Esophagus muscularis mucosa (tissue), 4 donors: ENCODE measurements around the gene DES. TPM values are rescaled to one million over a fixed set of nuclear protein-coding genes. Genes with fewer than 3 reads are reported as not detected.
A peak's percentile ranks its signal among the peaks of the same experiment; 100 is the strongest.

ENCODE experiments used
- DNase-seq: peaks from one replicate; pipeline ENCODE4 v3.0.0-alpha.2; 2017; ENCODE audit errors: extremely low spot score
- H3K27ac ChIP-seq, 4 donors: fragments of 200-600 bp; sonication (generic); replicated peaks in 1 of 4; 1 replicate in 3 of 4; 2 replicates in 1 of 4; pipeline ENCODE4 v1.5.1; 2016 to 2019; ENCODE audit warnings: mild to moderate bottlenecking in 1 of 4
- H3K27me3 ChIP-seq, 4 donors: fragments of 200-600 bp; sonication (generic); one replicate each; pipeline versions ENCODE4 v1.5.1 to v1.6.0; 2016 to 2019
- H3K36me3 ChIP-seq, 4 donors: fragments of 200-600 bp; sonication (generic); one replicate each; pipeline ENCODE4 v1.5.1; 2016 to 2019
- H3K4me1 ChIP-seq, 4 donors: fragments of 200-600 bp; sonication (generic); one replicate each; pipeline ENCODE4 v1.5.1; 2016 to 2019
- H3K4me3 ChIP-seq, 4 donors: fragments of 200-600 bp; sonication (generic); 1 replicate in 2 of 4; 2 replicates in 2 of 4; pipeline ENCODE4 v1.5.1; 2016 to 2019; ENCODE audit warnings: mild to moderate bottlenecking in 4 of 4, moderate library complexity in 1 of 4
- H3K9me3 ChIP-seq, 4 donors: fragments of 200-600 bp; sonication (generic); 1 replicate in 3 of 4; 2 replicates in 1 of 4; pipeline ENCODE4 v1.5.1; 2016 to 2019
- CTCF ChIP-seq, 3 experiments: fragments of 200-600 bp in 2 of 3; fragments of 450-650 bp in 1 of 3; sonication (generic) in 2 of 3; IDR thresholded peaks; one replicate each; pipeline ENCODE4 v1.5.1; 2017 to 2019; ENCODE audit warnings: antibody characterized with exemption in 3 of 3, mild to moderate bottlenecking in 2 of 3, moderate library complexity in 1 of 3
- EP300 ChIP-seq: sonication (generic); formaldehyde crosslinking; IDR thresholded peaks from one replicate; pipeline ENCODE4 v1.6.1; 2017; ENCODE audit warnings: antibody characterized with exemption
- POLR2A ChIP-seq: fragments of 450-650 bp; IDR thresholded peaks from one replicate; pipeline ENCODE4 v1.6.1; 2017; ENCODE audit warnings: antibody characterized with exemption, moderate library complexity, mild to moderate bottlenecking, low read depth
- POLR2AphosphoS5 ChIP-seq, 2 donors: sonication (generic); formaldehyde crosslinking; IDR thresholded peaks; one replicate each; pipeline ENCODE4 v1.6.1; 2017; ENCODE audit warnings: antibody characterized with exemption in 2 of 2
- WGBS: methylation state at CpG from one replicate; pipeline ENCODE4 v1.1.5; 2018; 5-methylcytosine and 5-hydroxymethylcytosine counted together
- intact Hi-C: fragments of 100-400 bp; cut with DNase I; formaldehyde crosslinking; loops from one replicate; pipeline ENCODE4 v1.15.1; 2023
- total RNA-seq, 4 donors: library from RNA; depleted of rRNA; stranded (reverse); fragments of >200 nt; gene quantifications; one replicate each; pipeline versions ENCODE4 v1.1.0 to v1.2.1, GENCODE V29; 2016

The DES gene
- total RNA-seq, 4 donors from 2014 or later = 19,781 to 23,770 (median 22,752) TPM

GRCh38 chr2:219439506-219439905, 21.3 kb downstream of the DES start:
- no peak for TF ChIP-seq POLR2A
- TF ChIP-seq CTCF (IDR thresholded peaks at IDR 0.05) = no peak
- no peak for TF ChIP-seq POLR2AphosphoS5 (IDR thresholded peaks at IDR 0.05)
- TF ChIP-seq EP300 = no peak
- no peaks in the 10 kb centered on the region for H3K36me3 ChIP-seq
- no peaks in the 10 kb centered on the region for H3K9me3 ChIP-seq
- H3K4me1 ChIP-seq = peaks cover 43 to 100% (median 96%) of the 10 kb centered on the region in 4 donors
- peaks cover 0 to 53% (median 0%) of the 10 kb centered on the region in 4 donors for H3K27me3 ChIP-seq
- intact Hi-C loops = no loop called here
- H3K4me3 ChIP-seq = no peak overlapping the region
- DNase-seq = no peak
- peak overlapping the region; percentile 94 to 99 (median 96) for H3K27ac ChIP-seq
- WGBS = 67% methylated on average over 6 of the region's 6 CpGs

GRCh38 chr2:219440388-219441256, 22.4 kb downstream of the DES start:
- TF ChIP-seq POLR2AphosphoS5 (IDR thresholded peaks at IDR 0.05) (peak in 1 of 2 donors; percentile 40), POLR2A (no peak)
- H3K4me1 ChIP-seq = peaks cover 36 to 100% (median 96%) of the 10 kb centered on the region in 4 donors
- WGBS = 74% methylated on average over 6 of the region's 6 CpGs
- H3K9me3 ChIP-seq = no peaks in the 10 kb centered on the region
- DNase-seq = no peak
- H3K27ac ChIP-seq = peak overlapping the region; percentile 94 to 99 (median 96)
- intact Hi-C loops = no loop called here
- H3K36me3 ChIP-seq = no peaks in the 10 kb centered on the region
- peaks cover 0 to 49% (median 0%) of the 10 kb centered on the region in 4 donors for H3K27me3 ChIP-seq
- peak overlapping the region; percentile 66 to 85 (median 76) for H3K4me3 ChIP-seq

- H3K27me3 ChIP-seq = peaks cover 0 to 42% (median 0%) of the 10 kb centered on the region in 4 donors
- whole genome bisulfite sequencing = 0% methylated on average over 8 of the region's 78 CpGs
- no peaks in the 10 kb centered on the region for H3K9me3 ChIP-seq
- H3K36me3 ChIP-seq = no peaks in the 10 kb centered on the region
- peak overlapping the region; percentile 66 to 85 (median 76) for H3K4me3 ChIP-seq
- H3K27ac ChIP-seq = peak overlapping the region; percentile 94 to 99 (median 96)
- DNase-seq = no peak
- H3K4me1 ChIP-seq = peaks cover 34 to 100% (median 96%) of the 10 kb centered on the region in 4 donors
- TF ChIP-seq EP300 = no peak
- TF ChIP-seq POLR2AphosphoS5 (IDR thresholded peaks at IDR 0.05) = peak; percentile 32 to 77
- no peak for TF ChIP-seq CTCF (IDR thresholded peaks at IDR 0.05)
- no peak for TF ChIP-seq POLR2A
- intact Hi-C loops = no loop called here
These were observed 23.5 kb downstream of the DES start for GRCh38 chr2:219441451-219442255.

GRCh38 chr2:219442256-219443015, 24.3 kb downstream of the DES start:
- no peaks in the 10 kb centered on the region for H3K36me3 ChIP-seq
- peaks cover 35 to 100% (median 96%) of the 10 kb centered on the region in 4 donors for H3K4me1 ChIP-seq
- peak overlapping the region; percentile 94 to 99 (median 96) for H3K27ac ChIP-seq
- no peaks in the 10 kb centered on the region for H3K9me3 ChIP-seq
- no peak for TF ChIP-seq POLR2A
- peak in 1 of 2 donors; percentile 22 for TF ChIP-seq POLR2AphosphoS5 (IDR thresholded peaks at IDR 0.05)
- 8% methylated on average over 23 of the region's 35 CpGs for WGBS
- H3K27me3 ChIP-seq = peaks cover 0 to 44% (median 0%) of the 10 kb centered on the region in 4 donors
- intact Hi-C loops = no loop called here
- DNase-seq = no peak
- H3K4me3 ChIP-seq = peak overlapping the region; percentile 66 to 85 (median 76)

- Histone ChIP-seq H3K4me1 (peaks cover 38 to 100% (median 98%) of the 10 kb centered on the region in 4 donors), H3K27ac (peak overlapping the region; percentile 94 to 99 (median 96)), H3K4me3 (peak overlapping the region; percentile 66 to 85 (median 76)), H3K9me3 (no peaks in the 10 kb centered on the region), H3K27me3 (peaks cover 0 to 50% (median 0%) of the 10 kb centered on the region in 4 donors), H3K36me3 (peaks cover 0 to under 1% (median 0%) of the 10 kb centered on the region in 4 donors)
- no peak for DNase-seq
- 71% methylated on average over 3 of the region's 12 CpGs for WGBS
- TF ChIP-seq CTCF (IDR thresholded peaks at IDR 0.05) = no peak
- TF ChIP-seq POLR2A = no peak
- no peak for TF ChIP-seq EP300
- TF ChIP-seq POLR2AphosphoS5 (IDR thresholded peaks at IDR 0.05) = peak in 1 of 2 donors; percentile 4
- intact Hi-C loops = no loop called here
These were observed 25.0 kb downstream of the DES start for GRCh38 chr2:219443016-219443696.
